Kidney glomerular epithelial cell (primary cell): ENCODE measurements around the gene AFAP1.
"Not testable (repeated sequence)": the region's sequence is repeated elsewhere in the genome, so short reads cannot be mapped to it uniquely, and the experiment has no call there.

Experiments
- DNase-seq: peaks from one replicate; lab custom pipeline; 2025; lab: John Stamatoyannopoulos, UW

Gene AFAP1

DNA sequence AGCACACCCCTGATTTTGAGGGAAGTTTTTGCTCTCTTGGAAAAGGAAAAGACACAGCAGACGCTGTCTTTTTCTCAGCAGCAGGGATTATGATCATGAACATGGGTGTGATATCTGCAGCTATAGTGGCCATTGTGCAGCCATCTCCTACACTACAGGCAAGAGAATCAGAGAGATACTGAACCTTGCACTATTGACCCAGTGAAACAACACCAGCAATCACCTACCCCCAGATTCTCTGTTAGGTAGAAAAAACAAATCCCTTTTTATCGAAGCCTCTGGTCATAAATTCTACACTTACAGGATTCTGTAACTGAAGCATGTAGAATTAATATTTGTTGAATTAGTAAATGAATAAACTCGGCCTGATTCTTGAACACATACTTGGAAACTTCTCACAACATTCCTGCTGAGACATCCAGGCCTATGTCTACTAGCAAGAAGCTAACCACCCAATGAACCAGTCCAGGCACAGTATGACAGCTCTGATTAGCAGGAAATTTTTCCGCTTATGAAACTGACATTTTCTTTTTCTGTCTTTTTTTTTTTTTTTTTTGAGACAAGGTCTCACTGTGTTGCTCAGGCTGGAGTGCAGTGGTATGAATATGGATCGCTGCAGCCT lies 5.0 kb upstream of the AFAP1 start:
- DNase-seq: peak; percentile 75

DNA sequence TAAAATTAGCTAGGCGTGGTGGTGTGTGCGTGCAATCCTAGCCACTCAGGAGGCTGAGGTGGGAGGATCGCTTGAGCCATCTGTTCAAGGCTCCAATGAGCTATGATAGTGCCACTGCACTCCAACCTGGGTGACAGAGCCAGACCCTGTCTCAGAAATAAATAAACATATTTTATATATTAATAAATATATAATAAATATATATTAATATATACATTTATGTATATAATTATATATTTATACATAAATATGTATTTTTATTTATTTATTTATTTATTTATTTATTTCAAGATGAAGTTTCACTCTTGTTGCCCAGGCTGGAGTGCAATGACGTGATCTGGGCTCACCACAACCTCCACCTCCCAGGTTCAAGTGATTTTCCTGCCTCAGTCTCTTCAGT lies 4.0 kb upstream of the AFAP1 start:
- DNase-seq: not testable (repeated sequence)

DNA sequence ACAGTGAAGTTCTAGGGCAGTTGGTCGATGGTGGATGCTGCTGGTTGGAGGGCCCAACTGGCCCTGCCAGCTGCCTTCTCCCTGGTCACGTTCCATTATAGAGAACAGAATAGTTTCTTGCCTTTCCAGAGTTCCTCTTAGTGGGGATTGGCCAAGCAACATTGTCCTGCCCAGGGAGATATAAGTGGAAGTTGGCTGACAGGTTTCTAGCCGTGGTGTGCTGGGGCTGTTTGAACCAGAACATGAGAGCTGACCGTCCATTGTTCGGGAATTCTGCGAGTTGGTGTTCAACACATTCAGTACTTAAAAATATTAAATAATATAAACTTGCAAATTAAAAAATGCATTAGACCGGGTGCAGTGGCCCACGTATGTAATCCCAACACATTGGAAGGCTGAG lies 3.5 kb upstream of the AFAP1 start:
- no peak for DNase-seq

DNA sequence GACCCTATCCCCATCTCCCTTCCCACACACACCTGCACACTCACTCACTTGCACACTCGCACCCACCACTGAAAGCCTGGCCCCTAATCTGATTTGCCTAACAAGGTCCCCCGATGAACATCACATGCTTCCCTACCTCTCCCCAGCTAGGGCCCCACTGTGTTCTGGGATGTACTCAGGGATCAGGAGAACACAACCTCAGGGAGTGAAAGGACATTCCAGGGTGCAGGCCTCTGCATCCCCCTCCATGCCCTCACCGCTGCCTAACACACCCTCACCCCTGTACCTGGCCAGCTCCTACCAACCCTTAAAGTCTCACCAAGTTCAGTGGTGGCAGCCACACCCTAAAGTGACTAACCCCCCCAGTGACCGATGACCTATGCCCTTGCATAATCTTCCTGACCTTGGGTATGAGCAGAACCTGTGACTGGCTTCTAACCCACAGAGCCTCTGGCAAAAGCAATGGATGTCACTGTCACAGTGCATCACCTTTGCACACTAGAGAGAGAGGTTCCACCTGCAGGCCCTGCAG lies 2.4 kb upstream of the AFAP1 start:
- no peak for DNase-seq

DNA sequence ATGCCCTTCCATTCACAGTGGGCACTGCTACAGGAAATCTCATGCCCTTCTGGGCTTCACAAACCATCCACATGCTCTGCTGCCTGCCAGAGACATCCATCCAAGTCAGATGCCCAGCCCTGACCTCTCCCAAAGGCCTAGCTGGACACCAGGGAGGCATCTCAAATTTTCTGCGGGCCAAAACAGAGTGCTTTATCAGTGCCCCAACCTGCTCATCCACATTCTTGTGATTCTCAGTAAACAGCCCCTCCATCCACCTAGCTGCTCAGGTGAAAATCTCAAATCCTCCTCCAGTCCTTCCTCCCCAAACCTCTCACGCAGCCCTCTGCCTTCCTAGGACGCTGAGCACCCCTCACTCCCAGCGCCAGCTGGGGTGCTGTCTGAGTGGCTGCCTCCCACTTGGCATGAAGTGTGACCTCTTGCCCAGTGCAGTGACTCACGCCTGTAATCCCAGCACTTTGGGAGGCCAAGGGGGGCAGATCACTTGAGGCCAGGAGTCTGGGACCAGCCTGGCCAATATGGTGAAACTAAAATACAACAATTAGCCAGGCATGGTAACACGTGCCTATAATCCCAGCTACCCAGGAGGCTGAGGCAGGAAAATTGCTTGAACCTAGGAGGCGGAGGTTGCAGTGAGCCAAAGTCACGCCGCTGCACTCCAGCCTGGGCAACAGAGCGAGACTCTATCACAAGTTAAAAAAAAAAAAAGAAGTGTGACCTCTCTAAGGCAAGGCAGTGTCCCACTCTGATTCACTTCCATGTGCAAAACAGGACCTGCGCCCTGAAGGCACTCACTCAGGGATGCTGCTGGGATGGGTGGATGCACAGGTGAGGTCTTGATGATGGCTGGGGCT lies 1.7 kb upstream of the AFAP1 start:
- peak; percentile 62 for DNase-seq

DNA sequence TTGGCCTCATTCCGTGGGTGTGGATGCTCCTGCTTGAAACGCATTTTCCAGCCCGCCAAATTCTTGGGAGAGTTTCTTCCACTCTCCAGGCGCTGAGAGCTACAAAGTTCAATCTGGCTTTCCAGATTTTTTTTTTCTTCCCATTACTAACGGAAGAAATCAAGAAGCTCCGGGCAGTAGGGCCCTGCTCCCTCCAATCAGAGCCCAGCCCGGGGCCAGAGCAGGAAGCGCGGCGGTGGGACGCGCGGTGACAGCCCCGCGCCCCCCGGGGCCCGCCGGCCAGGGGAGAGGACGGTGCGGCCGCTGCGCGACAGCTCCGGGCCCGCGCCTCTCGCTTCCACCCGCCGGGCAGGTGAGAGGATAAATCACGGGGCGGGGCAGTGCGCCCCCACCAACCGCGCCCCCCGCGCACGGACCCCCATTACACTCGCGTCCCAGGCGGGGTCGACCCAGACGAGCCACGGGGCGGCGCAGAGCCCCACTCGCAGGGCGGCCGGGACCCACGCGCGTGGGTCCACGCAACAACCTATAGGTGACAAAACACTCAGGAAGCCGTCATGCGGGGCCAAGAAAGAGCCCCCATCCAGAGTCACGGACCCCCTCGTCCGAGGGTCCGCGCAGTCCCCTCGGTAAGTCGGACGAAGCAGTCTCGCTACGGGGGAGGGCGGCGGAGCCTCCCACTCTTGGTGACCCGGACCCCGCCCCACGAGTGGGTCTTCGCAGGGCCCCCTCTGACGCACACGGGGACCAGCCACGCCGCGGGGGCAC lies 868 bp downstream of the AFAP1 start:
- no peak for DNase-seq

DNA sequence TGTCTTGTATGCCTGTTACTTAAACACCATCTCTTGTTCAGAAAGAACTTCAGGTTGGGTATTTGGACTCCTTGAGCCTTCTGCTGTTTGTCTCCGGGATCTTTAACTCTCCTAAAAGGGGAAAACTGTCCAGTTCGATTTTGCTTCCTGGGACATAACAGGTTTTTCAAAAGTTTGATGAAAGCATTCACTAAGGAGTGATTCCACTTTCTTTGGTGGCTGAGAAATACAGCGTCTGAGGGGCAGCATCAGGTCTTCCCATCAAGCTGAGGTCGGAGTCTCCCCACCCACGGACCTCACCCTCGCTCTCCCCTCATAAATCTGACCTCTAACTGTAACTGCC lies 1.4 kb downstream of the AFAP1 start:
- peak; percentile 70 for DNase-seq

DNA sequence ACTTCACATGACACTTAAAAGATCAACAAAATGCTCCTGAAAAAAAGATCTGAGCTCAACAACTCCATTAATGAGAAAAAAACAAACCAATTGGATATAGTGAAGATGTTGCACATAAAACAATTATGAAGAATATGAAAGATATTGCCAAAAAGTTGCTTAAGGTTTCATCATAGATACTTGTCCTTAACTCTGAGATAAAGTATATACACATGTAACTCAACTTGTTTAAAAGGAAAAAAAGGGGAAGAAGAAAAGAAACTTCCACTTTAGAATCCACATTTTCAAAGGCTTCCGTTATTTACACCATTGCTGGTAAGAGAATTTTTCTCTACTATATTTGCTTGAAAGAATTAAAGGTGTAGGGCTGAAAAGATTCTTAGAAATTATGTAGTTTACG lies 2.7 kb downstream of the AFAP1 start:
- no peak for DNase-seq

DNA sequence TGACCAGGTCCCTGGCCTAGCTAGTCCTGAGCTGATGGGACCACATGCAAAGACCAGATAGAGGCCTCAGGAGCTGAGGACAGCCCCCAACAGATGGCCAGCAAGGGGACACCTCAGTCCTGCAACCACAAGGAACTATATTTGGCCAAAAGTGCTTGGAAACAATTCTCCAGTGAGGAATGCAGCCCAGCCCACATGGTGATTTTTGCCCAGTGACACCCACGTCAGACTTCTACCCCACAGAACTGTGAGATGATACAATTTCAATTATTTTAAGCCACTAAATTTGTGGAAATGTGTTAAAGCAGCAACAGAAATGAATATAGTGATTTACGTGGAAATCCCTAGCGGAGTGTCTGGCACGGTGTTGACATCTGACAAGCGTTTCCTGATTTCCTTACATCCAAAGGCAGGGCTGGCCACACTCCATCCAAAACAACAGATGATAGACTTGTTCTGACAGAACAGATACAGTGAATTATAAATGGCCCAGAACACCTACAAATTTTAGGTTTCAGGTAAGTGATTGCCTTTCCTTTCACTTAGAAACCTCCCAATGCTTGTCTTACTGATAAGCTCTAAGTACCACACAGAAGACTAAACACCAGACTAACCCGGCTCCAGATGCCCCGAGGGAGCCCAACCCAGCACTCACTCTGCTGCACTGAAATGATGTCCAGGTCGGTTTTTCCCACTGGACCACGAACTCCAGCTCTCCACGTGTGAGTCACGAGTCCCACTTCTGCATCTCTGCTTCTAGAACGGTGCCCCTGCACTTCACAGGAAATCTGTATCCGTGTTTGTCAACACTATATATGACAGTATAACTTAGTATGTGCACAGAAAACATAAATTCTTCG lies 5.8 kb downstream of the AFAP1 start:
- DNase-seq: no peak

DNA sequence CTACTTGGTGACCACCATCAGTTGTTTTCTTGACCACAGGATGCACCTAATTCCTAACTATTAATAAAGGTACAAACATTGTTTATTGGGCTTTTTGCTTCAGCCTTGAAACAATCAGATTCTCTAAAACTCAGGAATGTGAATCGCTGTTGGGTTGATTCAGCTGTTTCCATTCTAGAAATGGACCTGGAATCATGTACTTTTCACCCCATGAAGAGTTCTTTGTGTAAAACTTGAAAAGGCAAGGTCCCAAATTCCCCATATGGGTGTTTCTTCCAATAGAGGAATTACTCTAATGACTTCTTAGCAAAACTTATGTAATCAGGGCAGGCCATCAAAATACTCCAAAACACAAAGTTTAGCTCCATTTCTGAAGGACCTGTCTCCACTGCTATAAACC lies 7.4 kb downstream of the AFAP1 start:
- no peak for DNase-seq

DNA sequence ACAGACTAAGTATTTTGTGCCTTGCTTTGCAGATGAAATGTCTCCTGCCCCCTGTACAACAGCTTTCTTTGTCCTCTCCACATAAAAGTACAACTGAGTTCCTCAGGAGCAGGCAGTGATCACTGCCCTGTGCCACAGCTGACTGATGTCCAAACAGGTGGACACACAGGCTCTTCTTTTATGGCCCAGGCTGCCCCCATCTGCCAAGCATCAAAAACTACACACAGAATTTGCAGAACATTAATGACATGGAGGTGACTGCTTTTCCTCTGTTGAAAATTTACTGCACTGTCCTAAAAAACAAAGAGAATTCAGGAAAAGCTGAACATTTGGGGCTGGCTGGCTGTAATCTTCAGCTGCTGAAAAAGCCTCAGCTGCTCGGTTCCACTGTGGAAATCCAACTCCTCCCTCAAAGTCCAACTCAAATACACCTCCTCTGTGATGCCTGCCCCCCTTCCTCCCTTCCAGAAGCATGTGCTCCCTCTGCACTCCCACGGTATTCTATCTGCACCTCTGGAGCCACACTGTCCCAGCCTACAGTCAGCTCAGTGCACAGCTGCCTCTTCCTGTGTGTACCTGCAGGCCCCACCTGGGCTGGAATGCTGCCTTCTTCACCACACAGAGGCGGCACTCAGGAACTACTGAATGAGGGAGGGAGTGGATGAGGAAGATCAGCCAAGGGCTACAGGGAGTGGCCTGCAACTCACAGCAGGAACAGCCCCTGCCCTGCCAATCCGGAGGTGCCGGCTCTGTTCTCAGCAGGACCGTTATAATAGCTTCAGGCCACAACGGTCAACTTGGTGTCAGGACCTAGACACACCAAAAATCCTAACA lies 10.3 kb downstream of the AFAP1 start:
- no peak for DNase-seq

DNA sequence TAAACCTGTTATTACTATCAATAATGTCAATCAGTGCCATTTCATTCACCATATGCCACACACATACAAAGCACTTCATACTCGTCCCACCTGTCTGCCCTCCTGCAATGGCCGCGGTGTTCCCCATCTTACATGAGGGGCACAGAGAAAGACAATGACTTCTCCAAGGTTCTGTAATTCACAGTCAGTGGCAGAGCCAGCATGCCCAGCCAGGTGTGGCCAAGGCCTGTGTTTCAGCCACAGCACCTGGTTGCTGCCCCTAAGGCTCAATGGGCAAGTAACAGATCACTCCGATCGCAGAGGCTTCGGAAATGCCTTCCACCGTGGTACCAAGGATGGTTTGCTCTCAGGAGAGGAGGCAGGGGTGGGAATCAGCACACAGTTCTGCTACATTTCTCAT lies 10.9 kb downstream of the AFAP1 start:
- DNase-seq: no peak

DNA sequence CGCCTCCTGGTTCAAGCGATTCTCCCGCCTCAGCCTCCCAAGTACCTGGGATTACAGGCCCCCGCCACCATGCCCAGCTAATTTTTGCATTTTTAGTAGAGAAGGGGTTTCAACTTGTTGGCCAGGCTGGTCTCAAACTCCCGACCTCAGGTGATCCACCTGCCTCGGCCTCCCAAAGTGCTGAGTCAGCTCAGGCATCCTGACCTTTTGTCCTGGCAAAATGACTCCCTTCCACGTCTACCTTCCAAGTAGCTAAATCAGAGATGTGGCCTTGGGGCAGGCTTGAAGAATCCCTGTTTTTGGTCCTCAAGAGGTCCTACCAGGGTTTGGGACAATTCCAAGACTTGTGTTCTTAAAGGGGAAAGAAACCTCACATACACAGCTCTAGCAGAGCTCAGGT lies 12.8 kb downstream of the AFAP1 start:
- DNase-seq: no peak

DNA sequence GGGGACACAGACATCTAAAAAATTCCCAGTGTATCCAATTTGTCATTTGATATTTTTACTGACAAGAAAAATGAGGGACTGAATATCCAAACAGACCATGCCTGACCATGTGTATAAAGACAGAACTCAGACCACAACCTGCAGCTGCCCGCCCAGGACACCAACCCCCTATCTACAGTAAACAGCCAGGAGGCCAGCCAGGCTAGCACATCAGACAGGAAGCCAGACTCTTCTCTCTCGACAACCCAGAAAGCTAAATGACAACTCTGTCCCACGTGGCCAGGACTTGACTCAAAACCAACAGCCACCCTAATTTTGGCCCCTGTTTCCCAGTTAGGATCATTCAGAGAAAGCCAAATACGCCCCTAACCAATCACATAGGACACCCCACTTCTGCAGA lies 15.1 kb downstream of the AFAP1 start:
- no peak for DNase-seq

DNA sequence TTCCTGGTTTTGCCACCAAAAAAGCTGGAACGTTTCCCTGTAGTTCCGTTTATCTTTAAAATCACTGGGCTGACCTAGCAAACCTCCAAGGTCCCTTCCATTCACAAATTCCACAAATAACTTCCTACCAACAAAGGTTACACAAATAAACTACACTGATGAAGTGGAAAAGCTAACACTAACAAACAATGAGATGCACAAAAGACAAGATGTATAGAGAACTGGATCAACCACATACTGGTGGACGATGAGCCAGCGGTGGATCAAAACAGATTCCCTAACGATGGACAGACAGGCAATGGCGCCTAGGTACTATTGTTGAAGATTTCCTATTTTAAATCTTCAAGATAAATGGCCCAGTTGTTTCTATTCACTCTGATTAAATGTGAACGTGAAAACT lies 15.5 kb downstream of the AFAP1 start:
- DNase-seq: no peak

DNA sequence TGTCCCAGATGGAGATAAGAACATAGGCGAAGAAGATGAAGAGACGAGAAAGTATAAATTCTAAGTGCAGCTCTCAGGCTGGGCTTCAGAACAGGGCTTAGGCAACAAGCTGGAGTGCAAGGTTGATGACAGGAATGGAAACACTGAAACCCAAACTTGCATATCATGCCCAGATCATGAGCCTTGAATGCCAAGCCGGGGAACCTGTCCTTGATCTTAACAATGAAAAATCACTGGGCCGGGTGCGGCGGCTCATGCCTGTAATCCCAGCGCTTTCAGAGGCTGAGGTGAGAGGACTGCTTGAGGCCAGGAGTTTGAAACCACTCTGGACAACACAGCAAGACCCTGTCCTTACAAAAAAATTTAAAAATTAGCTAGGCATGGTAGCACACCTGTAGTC lies 17.2 kb downstream of the AFAP1 start:
- DNase-seq: no peak

DNA sequence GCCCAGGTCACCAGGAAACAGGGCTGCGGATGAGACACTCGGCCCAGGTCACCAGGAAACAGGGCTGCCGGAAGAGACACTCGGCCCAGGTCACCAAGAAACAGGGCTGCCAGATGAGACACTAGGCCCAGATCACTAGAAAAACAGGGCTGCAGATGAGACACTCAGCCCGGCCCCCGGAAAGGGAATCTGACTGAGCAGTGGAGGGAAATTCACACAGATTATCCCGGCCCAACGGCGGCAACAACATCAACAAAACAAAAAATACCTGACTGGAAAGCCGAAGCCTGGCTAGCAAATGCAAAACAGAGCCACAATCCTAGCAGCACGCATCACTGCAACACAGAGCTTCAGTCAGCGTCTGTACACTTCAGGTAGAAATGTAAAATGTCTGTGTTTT lies 20.7 kb downstream of the AFAP1 start:
- no peak for DNase-seq

DNA sequence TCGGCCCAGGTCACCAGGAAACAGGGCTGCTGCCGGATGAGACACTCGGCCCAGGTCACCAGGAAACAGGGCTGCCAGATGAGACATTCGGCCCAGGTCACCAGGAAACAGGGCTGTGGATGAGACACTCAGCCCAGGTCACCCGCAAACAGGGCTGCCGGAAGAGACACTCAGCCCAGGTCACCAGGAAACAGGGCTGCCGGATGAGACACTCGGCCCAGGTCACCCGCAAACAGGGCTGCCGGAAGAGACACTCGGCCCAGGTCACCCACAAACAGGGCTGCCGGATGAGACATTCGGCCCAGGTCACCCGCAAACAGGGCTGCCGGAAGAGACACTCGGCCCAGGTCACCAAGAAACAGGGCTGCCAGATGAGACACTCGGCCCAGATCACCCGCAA lies 21.5 kb downstream of the AFAP1 start:
- not testable (repeated sequence) for DNase-seq

DNA sequence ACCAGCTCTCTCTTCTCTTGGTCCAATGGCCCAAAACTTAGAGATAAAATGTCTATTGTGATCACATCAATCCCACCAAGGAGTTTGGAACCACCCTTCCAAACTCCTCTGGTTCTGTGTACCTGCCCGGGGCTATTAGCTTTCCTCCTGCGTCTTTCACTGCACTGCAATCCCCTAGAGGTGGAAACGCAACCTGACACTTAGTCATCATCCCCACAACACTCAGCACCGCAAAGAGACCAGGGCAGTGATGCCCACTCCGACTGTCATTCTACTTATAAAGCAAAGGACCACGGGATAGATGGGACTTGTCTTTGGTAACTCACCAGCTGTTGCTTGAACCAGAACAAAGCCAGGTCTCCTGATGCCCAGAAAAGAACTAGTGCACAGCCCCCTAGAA lies 22.0 kb downstream of the AFAP1 start:
- DNase-seq: no peak

DNA sequence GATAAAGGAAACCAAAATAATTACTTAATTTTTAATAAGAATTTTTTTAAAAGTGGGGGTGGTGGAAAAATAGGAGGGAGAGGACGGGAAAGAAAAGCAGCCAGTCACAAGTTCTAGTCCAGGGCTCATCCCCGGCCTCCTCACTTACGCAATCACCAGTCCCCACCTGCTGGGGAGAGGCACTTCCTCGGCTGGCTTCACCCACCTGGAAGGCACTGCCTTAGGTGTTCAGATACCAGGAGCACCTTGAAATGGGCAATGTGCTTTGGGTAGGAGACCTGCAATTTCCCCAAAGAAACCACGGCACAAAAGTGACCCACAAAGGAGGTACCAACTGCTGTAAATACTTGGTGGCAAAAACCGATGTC lies 23.8 kb downstream of the AFAP1 start:
- DNase-seq: no peak

DNA sequence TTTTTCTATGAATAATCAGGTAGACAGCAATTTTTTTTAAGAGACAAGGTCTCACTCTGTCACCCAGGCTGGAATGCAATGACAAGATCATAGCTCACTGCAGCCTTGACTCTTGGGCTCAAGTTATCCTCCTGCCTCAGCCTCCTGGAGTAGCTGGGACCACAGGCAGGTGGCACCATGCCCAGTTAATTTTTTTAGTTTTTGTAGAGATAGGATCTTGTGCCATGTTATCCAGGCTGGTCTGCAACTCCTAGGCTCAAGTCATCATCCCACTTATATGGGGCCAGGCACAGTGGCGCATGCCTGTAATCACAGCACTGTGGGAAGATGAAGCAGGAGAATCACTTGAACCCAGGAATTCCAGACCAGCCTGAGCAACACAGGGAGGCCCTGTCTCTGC lies 26.8 kb downstream of the AFAP1 start:
- no peak for DNase-seq
